ENCODE data around the gene MSI1. TPM values are rescaled to one million over a fixed set of nuclear protein-coding genes. Genes with fewer than 3 reads are reported as not detected.

The MSI1 gene
- total and polyA plus RNA-seq, 2 of the 13 experiments (the other 11 are each of a cell fraction or from before 2014, with no cell fraction given): 0.09 to 0.46 TPM

Small RNA genes lying within 50 kb of the gene (small RNA-seq; reads per million reads assigned to genes)
- gene RNU4-1 (ENCODE audit: insufficient read depth in 2 of 3, insufficient read length in 3 of 3, low read depth in 2 of 3, low replicate concordance in 1 of 3) (3.9 to 37.7 (median 4.0) reads per million in 3 experiments), gene RNU4-2 (ENCODE audit: insufficient read depth in 2 of 3, insufficient read length in 3 of 3, low read depth in 2 of 3, low replicate concordance in 1 of 3) (17.3 to 237 (median 23.4) reads per million in 3 experiments), gene RNU6-1088P (ENCODE audit: insufficient read depth in 2 of 3, insufficient read length in 3 of 3, low read depth in 2 of 3, low replicate concordance in 1 of 3) (0 reads per million in 3 experiments)

Other genes with a start within 250 kb of the MSI1 start
- gene GCN1, start 174.4 kb downstream of the MSI1 start, total RNA-seq (2016; rRNA removed; fragmentation: Illumina TruSeq; extraction: Trizol): 66.7 and 83.0 TPM in 2 replicates
- 55.3 and 58.2 TPM in 2 replicates for gene GCN1, start 174.4 kb downstream of the MSI1 start, polyA plus RNA-seq (2011; rRNA removed)
- 2,915 and 3,025 TPM in 2 replicates for gene RPLP0, start 168.1 kb downstream of the MSI1 start, total RNA-seq (2016; rRNA removed; fragmentation: Illumina TruSeq; extraction: Trizol)
- 5,570 and 6,229 TPM in 2 replicates for gene RPLP0, start 168.1 kb downstream of the MSI1 start, polyA plus RNA-seq (2011; rRNA removed)
- 13.6 and 14.2 TPM in 2 replicates for gene PXN, start 103.4 kb downstream of the MSI1 start, total RNA-seq (2016; rRNA removed; fragmentation: Illumina TruSeq; extraction: Trizol)
- gene PXN, start 103.4 kb downstream of the MSI1 start, polyA plus RNA-seq (2011; rRNA removed): 13.9 and 14.2 TPM in 2 replicates
- 1,104 and 11,327 TPM in 2 replicates for gene RNU4-2, start 77.3 kb downstream of the MSI1 start, total RNA-seq (2016; rRNA removed; fragmentation: Illumina TruSeq; extraction: Trizol)
- under 0.01 TPM in 2 replicates for gene RNU4-2, start 77.3 kb downstream of the MSI1 start, polyA plus RNA-seq (2011; rRNA removed)
- 623 and 7,407 TPM in 2 replicates for gene RNU4-1, start 75.9 kb downstream of the MSI1 start, total RNA-seq (2016; rRNA removed; fragmentation: Illumina TruSeq; extraction: Trizol)
- not detected in 2 replicates for gene RNU4-1, start 75.9 kb downstream of the MSI1 start, polyA plus RNA-seq (2011; rRNA removed)
- 3.4 and 7.0 TPM in 2 replicates for gene SIRT4, start 66.8 kb downstream of the MSI1 start, total RNA-seq (2016; rRNA removed; fragmentation: Illumina TruSeq; extraction: Trizol)
- 4.8 and 5.8 TPM in 2 replicates for gene SIRT4, start 66.8 kb downstream of the MSI1 start, polyA plus RNA-seq (2011; rRNA removed)
- gene PLA2G1B, start 41.4 kb downstream of the MSI1 start, total RNA-seq (2016; rRNA removed; fragmentation: Illumina TruSeq; extraction: Trizol): 0.87 and 1.4 TPM in 2 replicates
- 0.33 and 0.59 TPM in 2 replicates for gene PLA2G1B, start 41.4 kb downstream of the MSI1 start, polyA plus RNA-seq (2011; rRNA removed)
- 204 and 542 TPM in 2 replicates for gene COX6A1, start 68.9 kb upstream of the MSI1 start, total RNA-seq (2016; rRNA removed; fragmentation: Illumina TruSeq; extraction: Trizol)
- gene COX6A1, start 68.9 kb upstream of the MSI1 start, polyA plus RNA-seq (2011; rRNA removed): 655 and 673 TPM in 2 replicates
- gene TRIAP1, start 77.2 kb upstream of the MSI1 start, total RNA-seq (2016; rRNA removed; fragmentation: Illumina TruSeq; extraction: Trizol): 117 and 178 TPM in 2 replicates
- 44.4 and 55.0 TPM in 2 replicates for gene TRIAP1, start 77.2 kb upstream of the MSI1 start, polyA plus RNA-seq (2011; rRNA removed)
- 29.7 and 38.5 TPM in 2 replicates for gene GATC, start 77.3 kb upstream of the MSI1 start, total RNA-seq (2016; rRNA removed; fragmentation: Illumina TruSeq; extraction: Trizol)
- 16.2 and 17.7 TPM in 2 replicates for gene GATC, start 77.3 kb upstream of the MSI1 start, polyA plus RNA-seq (2011; rRNA removed)
- gene SRSF9, start 100.6 kb upstream of the MSI1 start, total RNA-seq (2016; rRNA removed; fragmentation: Illumina TruSeq; extraction: Trizol): 144 and 153 TPM in 2 replicates
- 96.2 and 125 TPM in 2 replicates for gene SRSF9, start 100.6 kb upstream of the MSI1 start, polyA plus RNA-seq (2011; rRNA removed)
- 271 and 403 TPM in 2 replicates for gene DYNLL1, start 126.9 kb upstream of the MSI1 start, total RNA-seq (2016; rRNA removed; fragmentation: Illumina TruSeq; extraction: Trizol)
- gene DYNLL1, start 126.9 kb upstream of the MSI1 start, polyA plus RNA-seq (2011; rRNA removed): 294 and 318 TPM in 2 replicates
- gene COQ5, start 160.0 kb upstream of the MSI1 start, total RNA-seq (2016; rRNA removed; fragmentation: Illumina TruSeq; extraction: Trizol): 41.5 and 59.8 TPM in 2 replicates
- gene COQ5, start 160.0 kb upstream of the MSI1 start, polyA plus RNA-seq (2011; rRNA removed): 27.6 and 36.4 TPM in 2 replicates
- 62.5 and 86.7 TPM in 2 replicates for gene RNF10, start 165.2 kb upstream of the MSI1 start, total RNA-seq (2016; rRNA removed; fragmentation: Illumina TruSeq; extraction: Trizol)
- gene RNF10, start 165.2 kb upstream of the MSI1 start, polyA plus RNA-seq (2011; rRNA removed): 74.5 and 88.0 TPM in 2 replicates
- 54.3 and 61.3 TPM in 2 replicates for gene POP5, start 212.2 kb upstream of the MSI1 start, total RNA-seq (2016; rRNA removed; fragmentation: Illumina TruSeq; extraction: Trizol)
- gene POP5, start 212.2 kb upstream of the MSI1 start, polyA plus RNA-seq (2011; rRNA removed): 43.4 and 45.6 TPM in 2 replicates